GM18520 (cell line): Measurements from ENCODE around the gene HOXC5.

Source experiments
- ATAC-seq: cut with Tn5 transposase; IDR thresholded peaks from one replicate; pipeline ENCODE4 v1.9.1; 2021; ENCODE audit not compliant: unreplicated experiment

Gene HOXC5

DNA sequence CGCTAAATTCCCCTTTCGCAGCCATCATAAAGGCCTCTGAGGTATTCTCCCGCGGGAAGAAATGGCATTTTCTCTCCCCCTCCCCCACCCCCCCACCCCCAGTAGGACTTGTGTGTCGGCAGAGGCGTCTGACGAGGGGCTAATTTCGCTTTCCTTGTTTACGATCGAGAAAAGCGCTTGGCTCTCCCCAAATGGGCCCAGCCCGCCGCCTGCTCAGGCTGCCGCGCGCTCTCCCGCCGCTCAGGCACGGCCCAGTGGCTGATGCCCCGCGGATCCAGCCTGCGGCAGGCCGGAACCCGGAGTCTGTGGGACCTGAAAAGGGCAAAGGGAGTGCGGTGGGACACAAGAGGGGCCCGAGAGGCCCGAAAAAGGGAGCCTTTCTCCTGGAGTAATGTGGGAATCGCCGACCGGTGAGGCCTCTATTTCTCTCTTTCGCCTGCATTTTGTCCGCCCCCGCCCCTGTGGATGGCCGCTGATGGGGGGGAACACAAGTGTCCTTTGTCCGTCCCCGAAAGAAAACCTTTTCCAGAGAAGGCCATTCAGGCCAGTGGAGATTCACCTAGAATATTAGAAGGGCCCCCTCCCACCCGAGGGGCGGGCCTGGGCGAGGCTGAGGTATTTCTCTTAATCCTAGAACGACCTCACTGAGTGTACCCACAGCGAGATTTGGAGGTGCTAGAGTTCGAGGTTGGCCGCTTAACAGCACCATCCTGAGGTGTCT is 13.6 kb upstream of the HOXC5 start:
- ATAC-seq: no peak

DNA sequence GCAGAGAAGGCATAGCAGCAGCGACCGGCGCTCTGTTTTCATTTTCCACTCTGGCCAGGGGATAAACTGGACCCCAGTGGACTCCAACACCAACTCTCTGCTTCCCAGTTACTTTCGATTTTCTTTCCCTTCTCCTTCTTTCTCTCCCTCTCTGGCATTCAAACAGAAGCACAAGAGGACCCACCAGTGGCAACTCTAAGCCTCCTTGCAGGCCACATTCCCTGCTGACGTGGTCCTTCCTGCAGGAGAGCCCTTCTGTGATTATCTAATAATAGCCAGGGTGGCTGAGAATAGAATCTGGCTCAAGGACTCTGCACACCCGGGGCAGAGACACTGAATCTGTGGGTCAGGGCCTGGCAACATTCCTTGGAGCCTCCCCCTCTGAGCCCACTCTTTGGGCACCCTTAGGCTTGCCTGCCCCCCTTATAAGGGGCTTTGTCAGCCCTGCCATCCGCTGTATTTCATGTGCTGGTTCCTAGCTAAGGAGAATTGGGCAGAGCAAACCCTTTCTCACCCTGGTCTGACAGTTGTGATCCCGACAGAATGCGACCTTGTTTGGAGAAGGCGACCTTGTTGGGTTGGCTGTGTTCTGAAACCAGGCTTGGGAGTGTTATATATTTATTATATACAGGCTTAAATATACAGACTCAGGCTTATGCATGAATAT is 12.8 kb upstream of the HOXC5 start:
- no peak for ATAC-seq

DNA sequence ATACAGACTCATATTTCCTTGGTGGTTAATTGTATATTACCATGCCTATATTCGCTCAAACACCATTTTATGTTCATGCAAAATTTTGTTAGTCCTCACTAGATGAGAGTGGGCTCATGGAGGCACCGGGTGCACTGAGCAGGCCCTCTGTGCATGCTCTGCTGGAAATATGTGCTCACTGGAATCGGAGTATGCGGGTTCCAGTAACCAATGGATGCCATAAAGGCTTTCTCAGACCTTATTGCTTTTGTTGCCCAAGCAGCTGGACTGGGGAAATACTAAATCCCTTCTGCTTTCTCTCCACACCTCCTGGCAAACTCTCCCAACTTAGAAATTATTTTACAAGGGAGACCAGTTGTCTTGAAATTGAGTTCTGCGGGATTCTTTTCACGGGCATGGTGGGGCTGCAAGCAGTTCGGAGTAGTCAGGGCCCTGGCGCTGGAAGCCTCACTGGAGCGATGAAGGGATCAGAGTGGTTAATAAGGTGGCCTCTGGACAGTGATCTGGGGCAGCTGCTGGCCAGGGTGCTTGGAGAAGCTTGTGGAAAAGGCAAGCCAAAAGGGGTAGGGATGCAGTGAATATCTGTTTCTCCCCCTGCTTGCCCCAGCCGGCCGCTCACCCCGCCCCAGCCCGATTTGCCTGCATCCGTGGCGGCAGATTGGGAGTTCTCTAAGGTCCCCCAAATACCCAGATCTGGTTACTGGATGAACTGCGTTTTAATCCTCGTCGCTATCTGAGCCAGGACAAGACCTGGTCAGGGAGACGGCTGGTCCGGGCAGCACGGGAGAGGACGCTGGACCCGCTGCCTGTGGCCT is 12.1 kb upstream of the HOXC5 start:
- ATAC-seq: no peak

DNA sequence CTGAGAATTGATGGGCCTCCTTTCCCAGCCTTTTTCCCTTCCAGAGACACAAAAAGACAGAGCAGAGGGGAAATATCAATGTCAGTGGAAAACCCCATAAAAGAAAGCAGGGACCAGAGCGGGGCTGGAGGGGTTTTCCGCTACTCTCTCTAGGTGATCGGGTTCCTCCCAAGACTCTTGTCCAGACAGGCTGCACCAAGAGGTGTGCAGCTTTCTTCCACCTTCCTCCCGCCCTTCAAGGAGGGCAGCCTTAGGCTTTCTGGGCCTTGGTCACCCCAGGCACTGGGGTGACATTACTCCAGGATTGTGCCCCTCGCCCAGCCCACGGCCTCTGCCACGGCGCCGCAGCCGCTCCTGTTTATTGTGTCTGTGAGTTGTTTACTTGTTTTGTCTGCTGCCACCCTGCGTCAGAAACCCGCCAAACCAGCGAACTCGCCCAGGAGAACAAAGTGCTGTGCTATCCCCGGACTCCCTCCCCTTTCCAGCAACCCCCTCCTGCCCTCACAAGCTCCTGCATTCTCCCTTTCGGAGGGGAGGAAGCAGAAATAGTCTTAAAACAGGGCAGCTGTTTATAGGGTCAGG is 11.3 kb upstream of the HOXC5 start:
- ATAC-seq: no peak

DNA sequence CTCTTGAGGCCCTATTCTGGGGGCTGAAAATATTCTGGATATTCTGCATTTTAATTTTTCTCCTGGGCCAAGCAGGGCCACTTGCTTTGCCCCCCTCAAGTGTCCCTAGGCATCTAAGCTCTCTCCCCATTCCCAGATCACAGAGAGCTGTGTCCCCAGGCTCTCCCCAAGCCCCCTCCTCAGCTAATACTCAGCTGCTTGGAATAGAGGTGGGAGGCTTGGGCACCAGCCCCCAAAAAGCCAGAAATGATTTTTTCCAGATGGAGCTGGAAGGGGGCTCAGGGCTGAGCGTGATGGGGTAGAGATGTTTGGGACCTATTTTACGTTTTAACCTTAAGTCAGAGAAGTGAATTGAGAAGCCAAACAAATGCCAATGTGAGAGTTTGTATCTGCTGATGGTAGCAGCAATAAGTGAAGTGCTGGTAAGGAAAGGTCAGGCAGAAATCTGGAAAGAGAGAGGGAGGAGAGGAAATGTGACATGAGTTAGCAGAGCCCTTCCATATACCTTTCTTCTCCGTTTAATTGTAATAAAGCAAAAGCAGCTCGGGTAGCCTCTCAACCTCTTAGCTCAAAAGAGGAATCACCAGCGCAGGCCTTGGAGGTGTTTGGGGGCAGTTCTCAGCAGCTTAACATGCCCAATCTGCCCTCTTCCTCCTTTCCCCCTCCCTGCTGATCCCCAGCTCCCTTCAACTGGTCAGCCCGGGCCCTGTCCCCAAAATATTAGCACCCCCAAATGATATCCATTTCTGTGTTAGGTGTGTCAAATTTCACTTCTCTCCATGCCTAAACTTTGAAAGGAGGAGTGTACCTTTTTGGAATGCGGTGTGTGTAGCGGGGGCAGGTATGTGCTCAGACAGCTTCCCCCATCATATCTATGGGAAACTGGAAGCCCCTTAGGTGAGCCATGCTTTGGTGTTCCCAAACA is 9.6 kb upstream of the HOXC5 start:
- ATAC-seq: no peak

- ATAC-seq: no peak
These were observed 8.7 kb upstream of the HOXC5 start for GRCh38 chr12:54024127-54024526.

DNA sequence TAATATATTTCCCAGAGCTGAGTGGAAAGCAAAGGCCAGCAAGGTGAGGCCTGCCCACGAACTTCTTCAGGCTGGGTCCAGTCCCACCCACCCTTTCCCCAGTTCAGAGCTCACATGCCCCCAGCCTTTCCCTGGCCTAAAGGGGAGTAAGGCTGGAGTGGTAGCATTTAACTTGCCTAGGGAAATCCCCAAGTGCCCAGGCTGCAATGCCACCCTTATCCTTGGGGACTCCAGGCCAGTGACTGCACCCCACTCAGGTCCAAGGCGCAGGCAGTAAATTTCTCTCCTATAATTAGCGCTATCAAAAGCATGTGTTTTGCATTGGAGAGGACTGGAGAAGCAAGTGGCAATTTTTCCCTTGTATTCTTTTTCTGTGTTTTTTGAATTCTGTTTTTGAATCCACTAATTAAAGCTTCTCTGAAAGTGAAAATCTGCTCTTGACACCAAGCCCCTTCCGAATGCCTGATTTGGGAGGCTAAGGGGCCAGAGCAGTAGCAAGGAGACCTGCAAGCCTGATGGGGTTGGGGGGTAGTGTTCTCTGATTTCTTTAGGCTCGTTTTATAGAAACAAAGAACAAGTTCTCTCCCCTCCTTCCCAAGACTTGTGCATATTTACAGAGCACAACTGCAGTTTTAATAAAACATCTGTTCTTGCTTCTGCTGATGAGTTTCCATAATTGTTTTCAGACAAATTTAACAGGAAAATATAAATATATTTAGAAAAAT is 8.1 kb upstream of the HOXC5 start:
- ATAC-seq: no peak

- no peak for ATAC-seq
These were observed 7.1 kb upstream of the HOXC5 start for GRCh38 chr12:54025499-54026405.

- no peak for ATAC-seq
These were observed 6.0 kb upstream of the HOXC5 start for GRCh38 chr12:54026640-54027441.

DNA sequence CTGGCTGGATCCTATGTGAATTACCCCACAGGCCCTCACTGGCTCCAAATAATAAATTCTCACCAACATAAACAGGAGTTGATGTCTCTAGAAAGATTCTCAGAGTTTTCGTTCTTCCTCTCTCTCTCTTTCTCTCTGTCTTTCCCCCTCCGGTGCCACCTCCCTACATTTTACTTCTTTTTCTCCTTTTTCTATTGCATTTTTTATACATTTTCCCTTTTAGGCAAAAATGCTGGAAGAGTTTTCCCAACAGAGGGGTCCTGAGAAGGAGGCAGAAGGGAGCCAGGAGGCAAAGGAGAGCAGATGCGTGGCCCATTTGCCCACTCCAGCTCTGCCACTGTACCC is 5.4 kb upstream of the HOXC5 start:
- no peak for ATAC-seq

DNA sequence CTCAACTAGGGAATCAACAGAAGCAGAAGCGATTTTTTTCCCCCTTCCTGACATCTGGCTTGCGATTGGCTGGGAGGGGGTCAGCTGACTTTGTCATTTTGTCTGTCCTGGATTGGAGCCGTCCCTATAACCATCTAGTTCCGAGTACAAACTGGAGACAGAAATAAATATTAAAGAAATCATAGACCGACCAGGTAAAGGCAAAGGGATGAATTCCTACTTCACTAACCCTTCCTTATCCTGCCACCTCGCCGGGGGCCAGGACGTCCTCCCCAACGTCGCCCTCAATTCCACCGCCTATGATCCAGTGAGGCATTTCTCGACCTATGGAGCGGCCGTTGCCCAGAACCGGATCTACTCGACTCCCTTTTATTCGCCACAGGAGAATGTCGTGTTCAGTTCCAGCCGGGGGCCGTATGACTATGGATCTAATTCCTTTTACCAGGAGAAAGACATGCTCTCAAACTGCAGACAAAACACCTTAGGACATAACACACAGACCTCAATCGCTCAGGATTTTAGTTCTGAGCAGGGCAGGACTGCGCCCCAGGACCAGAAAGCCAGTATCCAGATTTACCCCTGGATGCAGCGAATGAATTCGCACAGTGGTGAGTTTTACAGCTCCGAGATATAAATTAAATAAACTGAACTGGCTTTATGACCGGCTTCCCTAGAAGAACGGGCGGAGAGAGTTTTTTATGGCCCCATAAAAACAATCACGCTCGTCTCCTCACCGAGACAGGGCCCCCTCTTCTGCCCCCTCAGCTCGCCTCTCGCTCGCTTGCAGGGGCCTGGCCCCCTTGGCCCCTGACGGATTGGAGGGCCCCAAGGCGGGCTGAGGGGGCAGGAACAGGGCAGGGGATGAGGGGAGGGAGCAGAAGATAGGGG is 4.3 kb upstream of the HOXC5 start, which contains the start of gene HOXC6:
Gene HOXC6 (plus strand): TSS at position 127 of the 888 bp plus-strand sequence. CDS start 82 bp downstream, at position 209.
- no peak for ATAC-seq

DNA sequence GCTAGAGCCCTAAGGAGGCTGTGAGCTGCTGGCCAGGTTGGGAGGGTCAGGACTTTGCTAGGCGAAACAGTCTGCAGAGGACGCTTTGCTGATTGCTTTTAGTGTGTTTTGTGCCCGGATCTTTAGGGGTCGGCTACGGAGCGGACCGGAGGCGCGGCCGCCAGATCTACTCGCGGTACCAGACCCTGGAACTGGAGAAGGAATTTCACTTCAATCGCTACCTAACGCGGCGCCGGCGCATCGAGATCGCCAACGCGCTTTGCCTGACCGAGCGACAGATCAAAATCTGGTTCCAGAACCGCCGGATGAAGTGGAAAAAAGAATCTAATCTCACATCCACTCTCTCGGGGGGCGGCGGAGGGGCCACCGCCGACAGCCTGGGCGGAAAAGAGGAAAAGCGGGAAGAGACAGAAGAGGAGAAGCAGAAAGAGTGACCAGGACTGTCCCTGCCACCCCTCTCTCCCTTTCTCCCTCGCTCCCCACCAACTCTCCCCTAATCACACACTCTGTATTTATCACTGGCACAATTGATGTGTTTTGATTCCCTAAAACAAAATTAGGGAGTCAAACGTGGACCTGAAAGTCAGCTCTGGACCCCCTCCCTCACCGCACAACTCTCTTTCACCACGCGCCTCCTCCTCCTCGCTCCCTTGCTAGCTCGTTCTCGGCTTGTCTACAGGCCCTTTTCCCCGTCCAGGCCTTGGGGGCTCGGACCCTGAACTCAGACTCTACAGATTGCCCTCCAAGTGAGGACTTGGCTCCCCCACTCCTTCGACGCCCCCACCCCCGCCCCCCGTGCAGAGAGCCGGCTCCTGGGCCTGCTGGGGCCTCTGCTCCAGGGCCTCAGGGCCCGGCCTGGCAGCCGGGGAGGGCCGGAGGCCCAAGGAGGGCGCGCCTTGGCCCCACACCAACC is 3.1 kb upstream of the HOXC5 start:
- no peak for ATAC-seq

DNA sequence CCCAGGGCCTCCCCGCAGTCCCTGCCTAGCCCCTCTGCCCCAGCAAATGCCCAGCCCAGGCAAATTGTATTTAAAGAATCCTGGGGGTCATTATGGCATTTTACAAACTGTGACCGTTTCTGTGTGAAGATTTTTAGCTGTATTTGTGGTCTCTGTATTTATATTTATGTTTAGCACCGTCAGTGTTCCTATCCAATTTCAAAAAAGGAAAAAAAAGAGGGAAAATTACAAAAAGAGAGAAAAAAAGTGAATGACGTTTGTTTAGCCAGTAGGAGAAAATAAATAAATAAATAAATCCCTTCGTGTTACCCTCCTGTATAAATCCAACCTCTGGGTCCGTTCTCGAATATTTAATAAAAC is 2.4 kb upstream of the HOXC5 start:
- ATAC-seq: no peak

- no peak for ATAC-seq
These were observed 1.9 kb upstream of the HOXC5 start for GRCh38 chr12:54030889-54031471.

DNA sequence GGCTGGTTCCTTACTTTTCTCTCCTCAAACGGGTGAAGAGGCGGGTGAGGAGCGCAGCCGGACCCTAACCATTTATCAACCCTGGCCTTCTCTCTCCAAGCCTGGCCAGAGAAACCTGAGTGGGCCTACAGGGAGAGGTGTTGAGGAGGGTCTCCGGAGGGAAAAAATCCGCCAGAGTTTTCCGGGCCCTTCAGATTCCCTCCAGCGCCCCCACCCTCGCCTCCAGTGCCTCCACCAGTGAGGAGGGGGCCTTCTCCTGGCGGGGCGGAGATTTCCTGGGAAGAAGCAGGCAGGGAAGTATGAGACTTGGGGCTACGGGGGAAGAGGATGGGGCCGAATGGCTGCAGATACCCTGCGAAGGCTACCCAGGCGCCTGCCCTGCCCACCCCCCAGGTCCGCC is 1.4 kb upstream of the HOXC5 start:
- no peak for ATAC-seq
